ENCODE data around the gene SMYD2. TPM values are rescaled to one million over a fixed set of nuclear protein-coding genes. Genes with fewer than 3 reads are reported as not detected.
A peak's percentile ranks its signal among the peaks of the same experiment; 100 is the strongest.

SMYD2 gene
- total and polyA plus RNA-seq, 2 experiments from 2014 or later = 3.6 to 5.9 TPM

DNA sequence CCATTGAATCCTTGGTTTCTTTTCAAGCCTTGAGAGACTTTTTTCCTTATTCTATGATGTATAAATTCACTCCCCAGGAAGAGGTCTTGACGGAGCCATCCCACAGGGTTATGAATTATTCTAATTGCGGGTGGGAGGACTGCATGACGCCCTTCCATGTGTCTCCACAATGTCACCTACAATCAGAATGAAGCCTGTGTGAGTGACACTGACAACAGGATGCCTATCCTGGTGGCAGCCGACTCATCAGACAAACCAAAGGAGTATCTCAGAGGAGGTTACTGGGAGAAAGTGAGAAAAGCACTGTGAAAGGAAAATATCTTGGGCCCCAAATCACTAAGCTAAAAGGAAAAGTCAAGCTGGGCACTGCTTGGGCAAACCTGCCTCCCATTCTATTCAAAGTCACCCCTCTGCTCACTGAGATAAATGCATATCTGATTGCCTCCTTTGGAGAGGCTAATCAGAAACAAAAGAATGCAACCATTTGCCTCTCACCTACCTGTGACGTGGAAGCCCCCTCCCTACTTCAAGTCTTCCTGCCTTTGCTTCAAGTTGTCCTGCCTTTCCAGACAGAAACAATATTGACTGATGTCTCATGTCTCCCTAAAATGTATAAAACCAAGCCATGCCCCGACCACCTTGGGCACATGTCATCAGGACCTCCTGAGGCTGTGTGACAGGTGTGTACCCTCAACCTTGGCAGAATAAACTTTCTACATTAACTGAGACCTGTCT, 98.4 kb downstream of the SMYD2 start:
- Histone ChIP-seq H3K27me3 (ENCODE audit: insufficient read depth) (no peaks in the 10 kb centered on the region), H4K20me1 (replicated peaks; ENCODE audit: insufficient read depth) (no peaks in the 10 kb centered on the region), H3K27ac (ENCODE audit: low read depth) (peak overlapping the region; percentile 73), H3K9me2 (ENCODE audit: insufficient read depth) (no peaks in the 10 kb centered on the region), H3F3A (replicated peaks; ENCODE audit: low read depth) (no peaks in the 10 kb centered on the region), H2AFZ (no peak overlapping the region), H3K4me2 (0 out of 2 replicates have a peak overlapping the region, but pooled peaks have one; percentile 21), H3K36me3 (ENCODE audit: insufficient read depth) (peaks cover 8% of the 10 kb centered on the region; the same call in 1 of the 2 replicates), H3K4me3 (no peak overlapping the region), H3K4me1 (ENCODE audit: insufficient read depth) (peaks cover 25% of the 10 kb centered on the region), H3K79me2 (replicated peaks; ENCODE audit: insufficient read depth) (no peaks in the 10 kb centered on the region)
- Mint-ChIP-seq H3K4me3 (no peak overlapping the region), H3K9me3 (no peaks in the 10 kb centered on the region), H3K27me3 (ENCODE audit: insufficient read depth, low read depth, poor library complexity) (peaks cover 5% of the 10 kb centered on the region), H3K36me3 (ENCODE audit: low read depth) (peaks cover 37% of the 10 kb centered on the region), H3K4me1 (peaks cover 23% of the 10 kb centered on the region), H3K27ac (peak overlapping the region; percentile 6; the same call in 1 of the 2 replicates)
- TF ChIP-seq CREB1 (CRISPR knock-in tag; IDR thresholded peaks at IDR 0.05; ENCODE audit: low read depth) (no peak), JUNB (IDR thresholded peaks at IDR 0.05; ENCODE audit: unreplicated experiment) (no peak), ZNF114 (CRISPR knock-in tag; IDR thresholded peaks at IDR 0.05) (no peak), STAT1 (IDR thresholded peaks at IDR 0.05; ENCODE audit: unreplicated experiment) (no peak), EZH2phosphoT487 (IDR thresholded peaks at IDR 0.05; ENCODE audit: unreplicated experiment) (no peak), POLR2AphosphoS5 (IDR thresholded peaks at IDR 0.05; ENCODE audit: low read depth) (no peak), NANOG (IDR thresholded peaks at IDR 0.05; ENCODE audit: borderline replicate concordance) (no peak), ZNF331 (CRISPR knock-in tag; IDR thresholded peaks at IDR 0.05; ENCODE audit: low read depth) (no peak), EZH2 (IDR thresholded peaks at IDR 0.05; ENCODE audit: low read depth, unreplicated experiment) (no peak)
- TF ChIP-seq, protein P1, sequence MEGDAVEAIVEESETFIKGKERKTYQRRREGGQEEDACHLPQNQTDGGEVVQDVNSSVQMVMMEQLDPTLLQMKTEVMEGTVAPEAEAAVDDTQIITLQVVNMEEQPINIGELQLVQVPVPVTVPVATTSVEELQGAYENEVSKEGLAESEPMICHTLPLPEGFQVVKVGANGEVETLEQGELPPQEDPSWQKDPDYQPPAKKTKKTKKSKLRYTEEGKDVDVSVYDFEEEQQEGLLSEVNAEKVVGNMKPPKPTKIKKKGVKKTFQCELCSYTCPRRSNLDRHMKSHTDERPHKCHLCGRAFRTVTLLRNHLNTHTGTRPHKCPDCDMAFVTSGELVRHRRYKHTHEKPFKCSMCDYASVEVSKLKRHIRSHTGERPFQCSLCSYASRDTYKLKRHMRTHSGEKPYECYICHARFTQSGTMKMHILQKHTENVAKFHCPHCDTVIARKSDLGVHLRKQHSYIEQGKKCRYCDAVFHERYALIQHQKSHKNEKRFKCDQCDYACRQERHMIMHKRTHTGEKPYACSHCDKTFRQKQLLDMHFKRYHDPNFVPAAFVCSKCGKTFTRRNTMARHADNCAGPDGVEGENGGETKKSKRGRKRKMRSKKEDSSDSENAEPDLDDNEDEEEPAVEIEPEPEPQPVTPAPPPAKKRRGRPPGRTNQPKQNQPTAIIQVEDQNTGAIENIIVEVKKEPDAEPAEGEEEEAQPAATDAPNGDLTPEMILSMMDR (conservative IDR thresholded peaks at IDR 0.05; ENCODE audit: low read depth in 2 of 2) = no peak
- TF ChIP-seq, protein P2, sequence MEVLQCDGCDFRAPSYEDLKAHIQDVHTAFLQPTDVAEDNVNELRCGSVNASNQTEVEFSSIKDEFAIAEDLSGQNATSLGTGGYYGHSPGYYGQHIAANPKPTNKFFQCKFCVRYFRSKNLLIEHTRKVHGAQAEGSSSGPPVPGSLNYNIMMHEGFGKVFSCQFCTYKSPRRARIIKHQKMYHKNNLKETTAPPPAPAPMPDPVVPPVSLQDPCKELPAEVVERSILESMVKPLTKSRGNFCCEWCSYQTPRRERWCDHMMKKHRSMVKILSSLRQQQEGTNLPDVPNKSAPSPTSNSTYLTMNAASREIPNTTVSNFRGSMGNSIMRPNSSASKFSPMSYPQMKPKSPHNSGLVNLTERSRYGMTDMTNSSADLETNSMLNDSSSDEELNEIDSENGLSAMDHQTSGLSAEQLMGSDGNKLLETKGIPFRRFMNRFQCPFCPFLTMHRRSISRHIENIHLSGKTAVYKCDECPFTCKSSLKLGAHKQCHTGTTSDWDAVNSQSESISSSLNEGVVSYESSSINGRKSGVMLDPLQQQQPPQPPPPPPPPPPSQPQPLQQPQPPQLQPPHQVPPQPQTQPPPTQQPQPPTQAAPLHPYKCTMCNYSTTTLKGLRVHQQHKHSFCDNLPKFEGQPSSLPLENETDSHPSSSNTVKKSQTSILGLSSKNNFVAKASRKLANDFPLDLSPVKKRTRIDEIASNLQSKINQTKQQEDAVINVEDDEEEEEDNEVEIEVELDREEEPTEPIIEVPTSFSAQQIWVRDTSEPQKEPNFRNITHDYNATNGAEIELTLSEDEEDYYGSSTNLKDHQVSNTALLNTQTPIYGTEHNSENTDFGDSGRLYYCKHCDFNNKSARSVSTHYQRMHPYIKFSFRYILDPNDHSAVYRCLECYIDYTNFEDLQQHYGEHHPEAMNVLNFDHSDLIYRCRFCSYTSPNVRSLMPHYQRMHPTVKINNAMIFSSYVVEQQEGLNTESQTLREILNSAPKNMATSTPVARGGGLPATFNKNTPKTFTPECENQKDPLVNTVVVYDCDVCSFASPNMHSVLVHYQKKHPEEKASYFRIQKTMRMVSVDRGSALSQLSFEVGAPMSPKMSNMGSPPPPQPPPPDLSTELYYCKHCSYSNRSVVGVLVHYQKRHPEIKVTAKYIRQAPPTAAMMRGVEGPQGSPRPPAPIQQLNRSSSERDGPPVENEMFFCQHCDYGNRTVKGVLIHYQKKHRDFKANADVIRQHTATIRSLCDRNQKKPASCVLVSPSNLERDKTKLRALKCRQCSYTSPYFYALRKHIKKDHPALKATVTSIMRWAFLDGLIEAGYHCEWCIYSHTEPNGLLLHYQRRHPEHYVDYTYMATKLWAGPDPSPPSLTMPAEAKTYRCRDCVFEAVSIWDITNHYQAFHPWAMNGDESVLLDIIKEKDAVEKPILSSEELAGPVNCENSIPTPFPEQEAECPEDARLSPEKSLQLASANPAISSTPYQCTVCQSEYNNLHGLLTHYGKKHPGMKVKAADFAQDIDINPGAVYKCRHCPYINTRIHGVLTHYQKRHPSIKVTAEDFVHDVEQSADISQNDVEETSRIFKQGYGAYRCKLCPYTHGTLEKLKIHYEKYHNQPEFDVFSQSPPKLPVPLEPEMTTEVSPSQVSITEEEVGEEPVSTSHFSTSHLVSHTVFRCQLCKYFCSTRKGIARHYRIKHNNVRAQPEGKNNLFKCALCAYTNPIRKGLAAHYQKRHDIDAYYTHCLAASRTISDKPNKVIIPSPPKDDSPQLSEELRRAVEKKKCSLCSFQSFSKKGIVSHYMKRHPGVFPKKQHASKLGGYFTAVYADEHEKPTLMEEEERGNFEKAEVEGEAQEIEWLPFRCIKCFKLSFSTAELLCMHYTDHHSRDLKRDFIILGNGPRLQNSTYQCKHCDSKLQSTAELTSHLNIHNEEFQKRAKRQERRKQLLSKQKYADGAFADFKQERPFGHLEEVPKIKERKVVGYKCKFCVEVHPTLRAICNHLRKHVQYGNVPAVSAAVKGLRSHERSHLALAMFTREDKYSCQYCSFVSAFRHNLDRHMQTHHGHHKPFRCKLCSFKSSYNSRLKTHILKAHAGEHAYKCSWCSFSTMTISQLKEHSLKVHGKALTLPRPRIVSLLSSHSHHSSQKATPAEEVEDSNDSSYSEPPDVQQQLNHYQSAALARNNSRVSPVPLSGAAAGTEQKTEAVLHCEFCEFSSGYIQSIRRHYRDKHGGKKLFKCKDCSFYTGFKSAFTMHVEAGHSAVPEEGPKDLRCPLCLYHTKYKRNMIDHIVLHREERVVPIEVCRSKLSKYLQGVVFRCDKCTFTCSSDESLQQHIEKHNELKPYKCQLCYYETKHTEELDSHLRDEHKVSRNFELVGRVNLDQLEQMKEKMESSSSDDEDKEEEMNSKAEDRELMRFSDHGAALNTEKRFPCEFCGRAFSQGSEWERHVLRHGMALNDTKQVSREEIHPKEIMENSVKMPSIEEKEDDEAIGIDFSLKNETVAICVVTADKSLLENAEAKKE (CRISPR knock-in tag; IDR thresholded peaks at IDR 0.05) = no peak
- TF ChIP-seq, protein P3, sequence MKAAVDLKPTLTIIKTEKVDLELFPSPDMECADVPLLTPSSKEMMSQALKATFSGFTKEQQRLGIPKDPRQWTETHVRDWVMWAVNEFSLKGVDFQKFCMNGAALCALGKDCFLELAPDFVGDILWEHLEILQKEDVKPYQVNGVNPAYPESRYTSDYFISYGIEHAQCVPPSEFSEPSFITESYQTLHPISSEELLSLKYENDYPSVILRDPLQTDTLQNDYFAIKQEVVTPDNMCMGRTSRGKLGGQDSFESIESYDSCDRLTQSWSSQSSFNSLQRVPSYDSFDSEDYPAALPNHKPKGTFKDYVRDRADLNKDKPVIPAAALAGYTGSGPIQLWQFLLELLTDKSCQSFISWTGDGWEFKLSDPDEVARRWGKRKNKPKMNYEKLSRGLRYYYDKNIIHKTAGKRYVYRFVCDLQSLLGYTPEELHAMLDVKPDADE (IDR thresholded peaks at IDR 0.05) = no peak
- TF ChIP-seq, protein P4, sequence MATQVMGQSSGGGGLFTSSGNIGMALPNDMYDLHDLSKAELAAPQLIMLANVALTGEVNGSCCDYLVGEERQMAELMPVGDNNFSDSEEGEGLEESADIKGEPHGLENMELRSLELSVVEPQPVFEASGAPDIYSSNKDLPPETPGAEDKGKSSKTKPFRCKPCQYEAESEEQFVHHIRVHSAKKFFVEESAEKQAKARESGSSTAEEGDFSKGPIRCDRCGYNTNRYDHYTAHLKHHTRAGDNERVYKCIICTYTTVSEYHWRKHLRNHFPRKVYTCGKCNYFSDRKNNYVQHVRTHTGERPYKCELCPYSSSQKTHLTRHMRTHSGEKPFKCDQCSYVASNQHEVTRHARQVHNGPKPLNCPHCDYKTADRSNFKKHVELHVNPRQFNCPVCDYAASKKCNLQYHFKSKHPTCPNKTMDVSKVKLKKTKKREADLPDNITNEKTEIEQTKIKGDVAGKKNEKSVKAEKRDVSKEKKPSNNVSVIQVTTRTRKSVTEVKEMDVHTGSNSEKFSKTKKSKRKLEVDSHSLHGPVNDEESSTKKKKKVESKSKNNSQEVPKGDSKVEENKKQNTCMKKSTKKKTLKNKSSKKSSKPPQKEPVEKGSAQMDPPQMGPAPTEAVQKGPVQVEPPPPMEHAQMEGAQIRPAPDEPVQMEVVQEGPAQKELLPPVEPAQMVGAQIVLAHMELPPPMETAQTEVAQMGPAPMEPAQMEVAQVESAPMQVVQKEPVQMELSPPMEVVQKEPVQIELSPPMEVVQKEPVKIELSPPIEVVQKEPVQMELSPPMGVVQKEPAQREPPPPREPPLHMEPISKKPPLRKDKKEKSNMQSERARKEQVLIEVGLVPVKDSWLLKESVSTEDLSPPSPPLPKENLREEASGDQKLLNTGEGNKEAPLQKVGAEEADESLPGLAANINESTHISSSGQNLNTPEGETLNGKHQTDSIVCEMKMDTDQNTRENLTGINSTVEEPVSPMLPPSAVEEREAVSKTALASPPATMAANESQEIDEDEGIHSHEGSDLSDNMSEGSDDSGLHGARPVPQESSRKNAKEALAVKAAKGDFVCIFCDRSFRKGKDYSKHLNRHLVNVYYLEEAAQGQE (IDR thresholded peaks at IDR 0.05; ENCODE audit: unreplicated experiment) = no peak
- ATAC-seq (peak; percentile 39), DNase-seq (ENCODE audit: low spot score) (peak; percentile 30)

Measured in GM23338 (cell line).